ENCODE results near the gene SCMH1.

The SCMH1 gene

GRCh38 chr1:40986328-40986783 lies 255.8 kb downstream of the SCMH1 start:
- Histone ChIP-seq H3K4me3 (ENCODE audit: low read depth, low read length) (no peak overlapping the region), H3K36me3 (peaks cover 96% of the 10 kb centered on the region), H3K27me3 (ENCODE audit: insufficient read depth, low read depth, severe bottlenecking) (no peaks in the 10 kb centered on the region), H3K27ac (no peak overlapping the region), H3K9me3 (ENCODE audit: severe bottlenecking) (no peaks in the 10 kb centered on the region)
- DNase-seq: no peak
- TF ChIP-seq CTCF (IDR thresholded peaks at IDR 0.05; ENCODE audit: low read depth, low read length): no peak

GRCh38 chr1:40985875-40986274 lies 256.2 kb downstream of the SCMH1 start:
- H3K27me3 ChIP-seq (ENCODE audit: insufficient read depth, low read depth, severe bottlenecking): no peaks in the 10 kb centered on the region
- H3K27ac ChIP-seq: peak overlapping the region; percentile 15; the same call in 1 of the 2 replicates
- TF ChIP-seq CTCF (IDR thresholded peaks at IDR 0.05; ENCODE audit: low read depth, low read length): no peak
- no peak overlapping the region for H3K4me3 ChIP-seq (ENCODE audit: low read depth, low read length)
- H3K36me3 ChIP-seq: peaks cover 96% of the 10 kb centered on the region
- no peaks in the 10 kb centered on the region for H3K9me3 ChIP-seq (ENCODE audit: severe bottlenecking)
- no peak for DNase-seq

DNA sequence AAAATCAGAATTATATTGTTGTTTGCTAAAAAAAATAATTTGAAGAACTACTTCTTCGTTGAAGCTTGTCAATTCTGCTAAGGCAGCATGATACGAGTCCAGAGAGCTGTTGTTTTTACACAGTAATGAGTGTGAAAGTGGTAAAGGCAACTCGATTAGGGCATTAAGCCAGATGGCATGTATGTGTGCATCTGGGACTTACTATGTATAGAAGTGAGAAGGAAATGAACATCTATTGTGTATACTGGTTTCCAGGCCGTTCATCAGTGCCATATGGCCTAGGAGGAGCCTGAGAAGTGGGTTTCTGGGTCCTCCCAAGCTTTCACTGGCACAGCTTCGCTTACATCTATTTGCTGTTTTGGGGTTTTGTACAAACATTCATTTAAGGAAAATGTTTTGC lies 256.9 kb downstream of the SCMH1 start:
- H3K36me3 ChIP-seq: peaks cover 96% of the 10 kb centered on the region
- no peak for TF ChIP-seq CTCF (IDR thresholded peaks at IDR 0.05; ENCODE audit: low read depth, low read length)
- 0 out of 2 replicates have a peak overlapping the region, but pooled peaks have one; percentile 9 for H3K27ac ChIP-seq
- no peak for DNase-seq
- H3K4me3 ChIP-seq (ENCODE audit: low read depth, low read length): no peak overlapping the region
- H3K9me3 ChIP-seq (ENCODE audit: severe bottlenecking): no peaks in the 10 kb centered on the region
- H3K27me3 ChIP-seq (ENCODE audit: insufficient read depth, low read depth, severe bottlenecking): no peaks in the 10 kb centered on the region

DNA sequence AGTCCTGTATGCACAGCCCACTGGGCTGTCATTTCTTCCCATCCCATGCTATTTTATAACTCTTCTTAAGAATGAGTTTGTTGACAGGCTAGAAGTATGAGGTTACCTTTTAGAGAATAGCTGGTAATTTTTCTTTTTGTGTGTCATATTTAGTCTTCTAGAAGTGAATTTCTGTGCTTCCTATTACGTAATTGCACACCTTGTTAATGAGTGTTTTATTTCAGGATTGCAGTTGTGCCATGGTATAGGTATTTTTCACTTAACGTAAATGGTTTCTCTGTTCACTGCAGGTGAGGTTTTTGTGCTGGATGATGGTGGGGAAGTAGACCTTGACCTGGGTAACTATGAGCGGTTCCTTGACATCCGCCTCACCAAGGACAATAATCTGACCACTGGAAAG lies 257.6 kb downstream of the SCMH1 start:
- H3K4me3 ChIP-seq (ENCODE audit: low read depth, low read length): no peak overlapping the region

DNA sequence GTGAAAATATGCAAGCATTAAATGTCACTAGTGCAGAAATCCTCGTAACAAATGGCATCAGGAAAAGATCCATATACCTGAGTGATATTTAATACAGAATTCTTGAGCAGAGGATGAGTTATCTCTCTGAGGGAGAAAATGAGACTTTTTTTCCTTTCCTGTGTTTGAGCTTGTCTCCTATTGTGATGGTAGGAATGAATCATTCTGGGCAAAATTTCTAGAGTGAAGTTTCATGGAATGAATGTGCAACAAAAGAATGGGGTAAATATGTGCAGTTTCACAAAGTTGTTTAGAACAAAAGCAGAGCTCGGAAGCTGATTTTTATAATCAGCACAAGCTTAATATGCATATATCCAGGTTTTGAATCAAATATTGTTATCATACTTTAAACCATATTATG lies 258.0 kb downstream of the SCMH1 start:
- Histone ChIP-seq H3K27ac (no peak overlapping the region; the same call in 1 of the 2 replicates), H3K4me3 (ENCODE audit: low read depth, low read length) (no peak overlapping the region), H3K9me3 (ENCODE audit: severe bottlenecking) (no peaks in the 10 kb centered on the region), H3K27me3 (ENCODE audit: insufficient read depth, low read depth, severe bottlenecking) (no peaks in the 10 kb centered on the region), H3K36me3 (peaks cover 87% of the 10 kb centered on the region)
- DNase-seq: no peak
- TF ChIP-seq CTCF (IDR thresholded peaks at IDR 0.05; ENCODE audit: low read depth, low read length): no peak

More for the DNA sequence above, 257.6 kb downstream of the SCMH1 start:
- no peak overlapping the region for H3K27ac ChIP-seq
- no peak for DNase-seq
- H3K36me3 ChIP-seq: peaks cover 92% of the 10 kb centered on the region
- TF ChIP-seq CTCF (IDR thresholded peaks at IDR 0.05; ENCODE audit: low read depth, low read length): no peak
- no peaks in the 10 kb centered on the region for H3K9me3 ChIP-seq (ENCODE audit: severe bottlenecking)
- H3K27me3 ChIP-seq (ENCODE audit: insufficient read depth, low read depth, severe bottlenecking): no peaks in the 10 kb centered on the region

DNA sequence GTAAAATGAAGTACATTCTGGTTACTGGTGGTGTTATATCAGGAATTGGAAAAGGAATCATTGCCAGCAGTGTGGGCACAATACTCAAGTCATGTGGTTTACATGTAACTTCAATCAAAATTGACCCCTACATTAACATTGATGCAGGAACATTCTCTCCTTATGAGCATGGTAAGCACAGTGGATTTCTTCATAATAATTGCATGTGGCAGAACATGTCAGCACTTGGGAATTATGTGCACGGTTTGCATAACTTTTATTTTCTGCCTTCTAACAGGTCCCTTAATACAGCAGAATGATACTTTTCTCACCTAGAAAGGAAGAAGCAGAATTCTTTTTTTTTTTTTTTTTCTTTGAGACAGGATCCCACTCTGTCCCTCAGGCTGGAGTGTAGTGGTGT lies 258.8 kb downstream of the SCMH1 start:
- TF ChIP-seq CTCF (IDR thresholded peaks at IDR 0.05; ENCODE audit: low read depth, low read length): no peak
- H3K27ac ChIP-seq: no peak overlapping the region
- H3K9me3 ChIP-seq (ENCODE audit: severe bottlenecking): no peaks in the 10 kb centered on the region
- no peak for DNase-seq
- H3K36me3 ChIP-seq: peaks cover 79% of the 10 kb centered on the region
- H3K4me3 ChIP-seq (ENCODE audit: low read depth, low read length): no peak overlapping the region
- H3K27me3 ChIP-seq (ENCODE audit: insufficient read depth, low read depth, severe bottlenecking): no peaks in the 10 kb centered on the region
